SU-DHL-6 (cell line): Measurements from ENCODE around the gene KDELR1.
A peak's percentile ranks its signal among the peaks of the same experiment; 100 is the strongest.

Experiments used
- H2AFZ ChIP-seq: fragments of 200-600 bp; sonication (generic); 2 replicates; pipeline ENCODE4 v1.6.1; 2014; ENCODE audit warnings: low read depth, mild to moderate bottlenecking, moderate library complexity, mixed read lengths, antibody characterized with exemption, low read length; ENCODE audit not compliant: severe bottlenecking
- H3F3A ChIP-seq: fragments of 200-600 bp; shearing (Covaris generic); 2 replicates; pipeline ENCODE4 v1.6.0; 2016; ENCODE audit warnings: antibody characterized with exemption, mild to moderate bottlenecking; ENCODE audit not compliant: insufficient read depth
- H3K27ac ChIP-seq: fragments of 200-600 bp; sonication (generic); 2 replicates; pipeline ENCODE4 v1.5.1; 2016; ENCODE audit warnings: low read depth, mild to moderate bottlenecking, low read length, moderate library complexity, mixed read lengths
- H3K27me3 ChIP-seq: fragments of 200-600 bp; sonication (generic), shearing (Covaris generic); 2 replicates; pipeline ENCODE4 v1.6.0; 2014; ENCODE audit warnings: mild to moderate bottlenecking, low read length
- H3K36me3 ChIP-seq: fragments of 200-600 bp; sonication (generic); 2 replicates; pipeline ENCODE4 v1.6.1; 2014; ENCODE audit warnings: mild to moderate bottlenecking, low read length, mixed read lengths
- H3K4me2 ChIP-seq: fragments of 300-600, 200-600 bp; shearing (Covaris generic), sonication (generic); 2 replicates; pipeline ENCODE4 v1.6.0; 2014; ENCODE audit warnings: low read length, low read depth, mild to moderate bottlenecking; ENCODE audit not compliant: poor library complexity, severe bottlenecking
- H3K4me3 ChIP-seq: fragments of 200-600 bp; sonication (generic); 2 replicates; pipeline ENCODE4 v1.5.1; 2014; ENCODE audit warnings: antibody characterized with exemption, low read length, mild to moderate bottlenecking, mixed read lengths; ENCODE audit not compliant: insufficient read depth, poor library complexity, severe bottlenecking
- H3K79me2 ChIP-seq: fragments of 200-600 bp; sonication (generic); 2 replicates; pipeline ENCODE4 v1.6.1; 2014; ENCODE audit warnings: mild to moderate bottlenecking, low read length, moderate library complexity; ENCODE audit not compliant: insufficient read depth
- H3K9ac ChIP-seq: fragments of 200-600 bp; sonication (generic); 2 replicates; pipeline ENCODE4 v1.7.0; 2014; ENCODE audit warnings: mild to moderate bottlenecking, low read length
- H3K9me2 ChIP-seq: fragments of 200-600 bp; sonication (generic); replicated peaks from 2 replicates; pipeline ENCODE4 v1.6.1; 2014; ENCODE audit warnings: low read length; ENCODE audit not compliant: insufficient read depth
- H3K9me3 ChIP-seq: fragments of 200-600 bp; sonication (generic); 2 replicates; pipeline ENCODE4 v1.6.1; 2014; ENCODE audit warnings: low read length, mixed read lengths; ENCODE audit not compliant: insufficient read depth
- H4K20me1 ChIP-seq: fragments of 200-600 bp; sonication (generic); 2 replicates; pipeline ENCODE4 v1.6.1; 2014; ENCODE audit warnings: low read depth, mild to moderate bottlenecking, antibody characterized with exemption, low read length, moderate library complexity, mixed read lengths
- CTCF ChIP-seq: fragments of 200-600 bp; sonication (generic); IDR thresholded peaks from one replicate; pipeline ENCODE4 v1.5.1; 2017; ENCODE audit warnings: antibody characterized with exemption, mild to moderate bottlenecking, low read length, moderate library complexity; ENCODE audit not compliant: insufficient read depth, poor library complexity, severe bottlenecking
- EZH2phosphoT487 ChIP-seq: fragments of 200-600 bp; sonication (generic), shearing (Covaris generic); conservative IDR thresholded peaks from 2 replicates; pipeline ENCODE4 v1.6.1; 2018; ENCODE audit warnings: mild to moderate bottlenecking, antibody characterized with exemption, low read length, moderate library complexity, mixed read lengths

Gene KDELR1

GRCh38 chr19:48333467-48334384 lies 57.6 kb downstream of the KDELR1 start:
- H3K27me3 ChIP-seq: no peaks in the 10 kb centered on the region

GRCh38 chr19:48332662-48333466 lies 58.5 kb downstream of the KDELR1 start:
- TF ChIP-seq EZH2phosphoT487 (no peak), CTCF (no peak)
- Histone ChIP-seq H3K27ac (peak overlapping the region; percentile 92), H3K9ac (peak overlapping the region; percentile 65), H3F3A (peaks cover 39% of the 10 kb centered on the region), H3K9me3 (0 out of 2 replicates have a peak, but pooled peaks cover 5% of the 10 kb centered on the region), H3K79me2 (0 out of 2 replicates have a peak, but pooled peaks cover 5% of the 10 kb centered on the region), H3K4me2 (peak overlapping the region; percentile 80), H3K36me3 (peaks cover 4% of the 10 kb centered on the region; the same call in 1 of the 2 replicates), H2AFZ (peak overlapping the region; percentile 20), H4K20me1 (no peaks in the 10 kb centered on the region), H3K4me3 (peak overlapping the region; percentile 58), H3K9me2 (no peaks in the 10 kb centered on the region), H3K27me3 (no peaks in the 10 kb centered on the region)

More at GRCh38 chr19:48333467-48334384, 57.6 kb downstream of the KDELR1 start:
- peak overlapping the region; percentile 92 for H3K27ac ChIP-seq
- H3K9ac ChIP-seq: peak overlapping the region; percentile 65
- peak overlapping the region; percentile 80 for H3K4me2 ChIP-seq
- H3K79me2 ChIP-seq: 0 out of 2 replicates have a peak, but pooled peaks cover 3% of the 10 kb centered on the region
- H2AFZ ChIP-seq: peak overlapping the region; percentile 55
- H3K36me3 ChIP-seq: no peaks in the 10 kb centered on the region; the same call in 1 of the 2 replicates
- TF ChIP-seq CTCF (peak; percentile 78), EZH2phosphoT487 (no peak)
- peaks cover 35% of the 10 kb centered on the region for H3F3A ChIP-seq
- peak overlapping the region; percentile 58 for H3K4me3 ChIP-seq
- H4K20me1 ChIP-seq: no peaks in the 10 kb centered on the region
- H3K9me2 ChIP-seq: no peaks in the 10 kb centered on the region
- 0 out of 2 replicates have a peak, but pooled peaks cover 1% of the 10 kb centered on the region for H3K9me3 ChIP-seq
